ENCODE data around the gene SLC27A4.

Gene SLC27A4

GRCh38 chr9:128370367-128370751, 30.0 kb downstream of the SLC27A4 start:
- no peak for DNase-seq

- DNase-seq: peak; percentile 93
Measured at GRCh38 chr9:128370752-128371629, 30.7 kb downstream of the SLC27A4 start, which contains the start of gene URM1. URM1 (plus strand) TSS chr9:128371374; CDS start chr9:128371381, 7 bp downstream.

DNA sequence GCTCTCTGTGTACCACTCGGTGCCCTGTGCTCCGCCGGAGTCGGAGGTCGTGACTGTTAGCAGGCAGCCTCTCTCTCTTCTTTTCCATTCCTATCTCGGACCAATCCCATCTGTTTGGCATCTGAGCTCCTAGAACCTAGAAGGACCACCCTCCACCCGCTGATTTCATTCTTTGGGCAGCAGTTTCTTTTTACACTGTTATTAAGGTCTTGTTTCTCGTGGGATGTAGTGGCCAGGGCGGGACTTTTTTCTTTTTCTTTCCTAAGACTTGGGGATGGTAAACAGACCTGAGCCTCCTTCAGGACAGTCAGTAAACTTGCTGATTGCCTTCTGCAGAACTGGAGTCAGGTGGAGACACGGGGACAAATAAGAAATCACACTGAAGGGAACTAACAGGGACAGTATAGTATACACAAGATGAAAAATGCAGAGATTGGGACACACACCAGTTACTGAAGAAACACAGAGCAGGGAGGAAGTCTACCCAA, 31.3 kb downstream of the SLC27A4 start:
- DNase-seq: no peak

- no peak for DNase-seq
Measured at GRCh38 chr9:128372188-128372641, 31.9 kb downstream of the SLC27A4 start.

DNA sequence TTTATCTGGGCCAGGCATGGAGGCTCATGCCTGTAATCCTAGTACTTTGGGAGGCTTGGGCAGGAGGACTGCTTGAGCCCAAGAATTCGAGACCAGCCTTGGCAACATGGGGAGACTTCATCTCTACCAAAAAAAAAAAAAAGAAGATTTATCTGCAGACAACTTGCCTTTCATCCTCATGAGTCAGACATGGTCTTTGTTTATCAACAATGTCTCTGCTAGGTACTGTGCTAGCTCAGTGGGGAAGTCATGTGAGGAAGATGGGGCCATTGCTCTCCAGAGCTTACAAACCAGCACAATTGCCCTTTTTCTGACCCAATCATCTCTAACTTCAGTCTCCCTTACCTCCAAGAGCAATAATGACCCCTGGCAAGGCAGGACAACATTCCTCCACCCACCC, 32.5 kb downstream of the SLC27A4 start:
- no peak for DNase-seq

DNA sequence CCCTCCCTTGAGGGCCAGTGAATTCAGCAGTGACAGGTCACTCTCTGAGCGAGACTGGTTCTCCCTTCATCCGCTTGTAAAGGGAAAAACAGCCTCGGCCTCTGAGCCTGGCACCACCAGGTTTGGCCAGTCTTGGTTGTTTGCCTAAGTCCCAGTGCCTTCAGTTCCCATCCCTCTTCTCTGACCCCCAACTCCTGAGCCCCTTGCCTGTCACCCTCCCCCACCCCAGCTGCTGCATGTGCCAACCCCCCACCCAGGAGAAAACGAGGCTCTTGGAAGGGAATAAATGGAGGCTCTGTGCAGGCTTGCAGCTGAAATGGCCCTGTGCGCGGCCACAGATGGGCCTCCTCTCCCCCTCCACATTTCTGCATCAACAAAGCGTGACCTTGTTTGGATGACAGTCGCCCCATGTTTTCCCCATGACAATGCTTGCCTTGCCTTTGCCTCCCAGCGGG, 33.9 kb downstream of the SLC27A4 start:
- no peak for DNase-seq

DNA sequence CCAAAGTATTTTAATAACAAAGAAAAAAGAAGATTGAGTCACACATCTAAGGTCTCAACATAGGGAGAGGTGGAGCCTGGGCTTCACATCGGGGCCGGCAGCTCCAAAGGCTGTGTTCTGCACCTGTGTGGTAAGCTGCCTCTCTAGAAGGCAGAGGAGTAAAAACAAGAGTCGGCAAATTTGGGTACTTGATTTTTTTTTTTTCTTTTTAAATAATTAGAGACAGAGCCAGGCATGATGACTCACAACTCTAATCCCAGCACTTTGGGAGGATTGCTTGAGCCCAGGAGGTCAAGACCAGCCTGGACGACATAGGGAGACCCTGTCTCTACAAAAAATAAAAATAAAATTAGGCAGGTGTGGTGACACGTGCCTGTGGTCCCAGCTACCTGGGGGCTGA, 35.5 kb downstream of the SLC27A4 start:
- DNase-seq: no peak

DNA sequence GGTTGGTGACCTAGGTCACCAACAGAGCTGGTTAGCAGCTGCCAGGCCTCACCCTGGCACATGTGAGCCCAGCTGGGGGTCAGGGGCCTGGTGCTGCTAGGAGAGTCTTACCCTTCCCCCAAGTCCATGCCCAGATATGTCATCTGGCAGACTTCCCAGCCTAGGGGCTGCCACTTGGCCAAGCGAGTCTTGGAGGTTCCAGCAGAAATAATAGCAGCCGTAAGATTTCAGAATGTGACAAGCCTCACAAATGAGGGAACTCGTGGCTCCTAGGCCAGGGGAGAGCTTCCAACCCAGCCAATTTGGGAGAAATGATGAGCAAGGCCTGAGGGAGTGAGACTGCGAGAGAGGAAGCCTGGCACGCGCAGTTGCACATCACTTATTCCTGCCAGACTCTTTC, 41.9 kb downstream of the SLC27A4 start:
- no peak for DNase-seq

DNA sequence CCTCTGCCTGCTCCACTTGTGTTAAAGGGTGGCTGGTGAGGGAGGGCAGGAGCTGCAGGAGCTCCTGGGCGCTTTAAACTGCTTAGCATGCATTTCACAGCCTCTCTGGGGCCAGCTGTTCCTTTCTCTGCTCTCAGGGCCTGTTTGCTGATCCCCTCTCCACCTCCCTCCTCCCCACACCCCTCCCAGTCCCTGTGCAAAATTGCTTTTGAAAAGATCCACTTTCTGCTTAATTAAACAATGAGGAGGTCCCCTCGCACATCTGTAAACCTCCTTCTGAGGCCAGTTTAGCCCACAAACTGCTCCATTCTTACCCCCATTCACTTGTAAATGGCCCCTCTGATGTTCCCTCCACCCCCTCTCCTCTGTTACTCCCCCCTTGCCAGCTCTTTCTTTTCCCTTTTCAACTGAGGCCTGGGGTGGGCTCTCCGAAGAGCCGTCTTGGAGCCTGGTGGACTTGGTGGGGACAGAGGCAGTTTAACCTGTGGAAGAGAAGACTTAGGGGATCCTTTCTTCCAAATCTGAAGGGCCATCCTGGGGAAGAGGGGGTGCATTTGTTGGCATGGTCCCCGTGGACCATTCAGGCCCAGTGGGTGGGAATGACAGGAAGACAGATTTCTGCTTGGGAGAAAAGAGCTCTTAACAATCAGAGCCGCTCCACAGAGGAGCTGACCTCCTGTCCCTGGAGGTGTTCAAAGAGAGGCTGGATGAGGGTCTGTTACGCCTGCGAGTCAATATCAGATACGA, 42.9 kb downstream of the SLC27A4 start:
- no peak for DNase-seq

GRCh38 chr9:128383791-128384190, 43.5 kb downstream of the SLC27A4 start:
- no peak for DNase-seq

- no peak for DNase-seq
Measured at GRCh38 chr9:128384801-128385495, 44.6 kb downstream of the SLC27A4 start.

GRCh38 chr9:128385496-128386460, 45.5 kb downstream of the SLC27A4 start:
- DNase-seq: no peak

- DNase-seq: no peak
Measured at GRCh38 chr9:128388150-128388549, 47.8 kb downstream of the SLC27A4 start.

DNA sequence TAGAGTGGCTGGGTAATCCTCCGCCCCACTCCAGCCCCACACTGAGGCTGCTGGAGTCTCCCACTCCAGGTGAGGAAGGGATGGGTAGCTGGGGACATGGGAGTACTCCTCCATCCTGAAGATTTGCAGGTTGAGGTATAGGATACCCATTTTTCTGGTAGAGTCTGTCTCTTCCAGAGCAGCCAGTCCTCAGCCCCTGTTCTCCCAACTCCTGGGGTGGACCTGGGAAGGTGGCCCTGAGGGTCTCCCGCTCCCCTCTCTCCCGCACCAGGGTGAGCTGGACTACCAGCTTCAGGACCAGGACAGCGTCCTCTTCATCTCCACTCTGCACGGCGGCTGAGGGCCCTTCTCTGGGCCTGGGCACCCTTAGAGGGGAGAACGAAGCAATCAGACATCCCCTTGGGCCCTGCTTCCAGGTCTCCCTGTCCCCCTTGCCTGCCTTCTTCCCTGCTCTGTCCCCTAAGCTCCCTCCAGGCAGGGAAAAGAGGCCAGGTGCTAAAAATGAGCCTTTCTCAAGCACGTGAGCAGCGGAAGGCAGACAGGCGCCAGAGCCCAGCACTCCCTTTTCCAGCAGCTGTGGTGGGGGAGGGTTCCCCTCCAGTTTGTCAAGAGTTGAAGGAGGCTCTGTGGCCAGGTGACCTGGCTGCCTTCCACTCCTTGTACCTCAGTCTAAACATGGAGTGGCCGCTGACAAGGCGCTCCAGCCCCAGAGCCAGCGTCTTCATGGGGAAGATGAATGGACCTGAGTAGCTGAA, 49.2 kb downstream of the SLC27A4 start:
- DNase-seq: no peak

DNA sequence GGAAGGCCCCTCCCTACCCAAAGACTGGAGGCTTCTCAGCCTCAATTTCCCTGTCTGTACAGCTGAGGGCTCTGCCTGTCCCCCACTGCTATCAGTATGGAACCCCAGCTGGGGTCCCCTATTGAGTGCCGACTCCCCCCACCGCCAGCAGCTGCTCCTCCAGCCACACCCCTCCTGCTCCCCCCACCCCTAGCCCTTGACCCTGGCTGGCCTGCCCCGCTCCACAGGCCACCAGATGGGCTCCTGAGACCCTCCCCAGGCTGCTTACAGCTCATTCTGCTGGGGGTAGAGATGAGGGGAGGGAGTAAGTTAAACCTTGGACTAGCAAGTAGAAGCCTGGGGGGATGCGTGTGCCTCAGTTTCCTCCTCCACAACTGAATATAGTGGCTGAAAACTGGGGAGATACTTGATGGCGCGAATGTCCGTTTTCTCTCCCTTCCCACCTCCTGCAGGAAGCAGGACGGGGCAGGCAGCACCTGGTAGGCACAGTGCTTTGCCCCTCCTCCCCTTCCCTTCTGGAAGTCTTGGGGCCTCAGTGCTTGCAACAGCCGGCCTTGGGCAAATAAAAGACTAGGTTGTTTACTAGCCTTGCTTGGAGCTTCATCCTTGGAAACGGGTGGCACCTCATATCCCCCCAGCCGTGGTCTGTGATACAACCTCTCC, 50.0 kb downstream of the SLC27A4 start:
- DNase-seq: no peak

DNA sequence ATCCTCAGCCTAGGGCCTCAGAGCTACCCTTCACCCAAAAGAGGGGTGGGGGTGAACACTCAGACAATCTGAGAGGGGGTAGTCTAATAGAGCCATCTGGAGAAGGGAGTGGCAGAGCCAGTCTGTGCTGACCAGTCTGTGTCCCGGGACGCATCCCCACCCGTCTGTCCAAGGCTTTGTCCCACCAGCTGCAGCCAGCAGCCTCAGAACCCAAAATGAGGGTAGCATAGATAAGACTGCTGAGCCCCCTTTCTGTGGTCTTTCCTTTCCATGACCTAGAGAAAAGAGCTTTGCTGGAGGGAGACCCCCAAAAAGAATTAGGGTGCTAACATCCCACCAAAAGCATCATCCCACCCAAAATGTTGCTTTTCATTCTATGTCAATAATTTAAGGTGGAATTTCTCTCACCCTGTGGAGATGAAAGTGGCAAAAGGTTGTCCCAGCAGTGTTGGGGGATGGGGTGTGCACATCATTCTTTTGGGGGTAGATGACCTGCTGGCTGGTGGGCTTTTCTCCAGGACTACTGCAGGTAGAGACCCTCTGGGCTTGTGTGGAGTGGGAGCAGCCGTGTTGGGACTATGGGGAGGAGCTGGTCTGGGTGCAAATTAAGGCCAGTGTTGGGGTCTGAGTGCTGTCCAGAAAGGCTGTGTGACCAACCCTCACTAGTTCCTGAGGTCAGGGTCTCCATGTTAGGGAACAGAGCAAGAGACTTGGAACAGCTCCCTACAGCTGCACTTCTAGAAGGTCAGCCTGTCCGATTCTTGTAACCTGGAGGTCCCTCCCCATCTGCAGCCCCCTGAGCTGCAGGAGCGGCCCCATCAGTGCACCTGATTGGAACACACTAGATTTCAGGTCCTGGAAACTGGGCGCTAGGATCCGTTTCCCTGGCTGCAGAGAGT, 50.7 kb downstream of the SLC27A4 start:
- DNase-seq: no peak

DNA sequence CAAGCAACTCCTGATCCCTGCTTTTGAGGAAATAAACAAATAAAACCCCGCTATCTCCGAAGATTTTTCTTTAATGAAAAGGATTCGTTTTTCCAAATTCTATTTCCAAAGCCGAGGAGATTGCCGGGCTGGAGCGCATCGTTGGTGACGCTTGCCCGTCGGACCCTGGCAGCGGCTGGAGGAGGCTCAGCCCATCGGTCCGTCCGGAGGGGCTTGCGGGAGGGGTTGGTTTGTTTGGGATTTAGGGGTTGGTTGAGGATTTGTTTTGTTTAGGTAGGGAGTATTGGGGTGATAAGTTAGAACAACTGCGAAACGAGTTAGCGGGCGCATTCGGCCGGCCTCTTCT, 51.6 kb downstream of the SLC27A4 start:
- no peak for DNase-seq

GRCh38 chr9:128392302-128393144, 52.2 kb downstream of the SLC27A4 start:
- no peak for DNase-seq
